ENCODE results near the gene ILK.

The ILK gene

GRCh38 chr11:6622261-6623171 is 18.9 kb downstream of the ILK start:
- DNase-seq, result no peak

GRCh38 chr11:6623391-6624363 is 20.1 kb downstream of the ILK start:
- DNase-seq, result no peak

GRCh38 chr11:6625156-6625831 is 21.7 kb downstream of the ILK start:
- no peak for DNase-seq

- no peak for DNase-seq
These were observed 22.4 kb downstream of the ILK start for GRCh38 chr11:6625832-6626420.

GRCh38 chr11:6626971-6627761 is 23.6 kb downstream of the ILK start:
- DNase-seq, result no peak

- peak; percentile 37 for DNase-seq
These were observed 24.2 kb downstream of the ILK start for GRCh38 chr11:6627762-6628241.

- no peak for DNase-seq
These were observed 25.0 kb downstream of the ILK start for GRCh38 chr11:6628526-6628925.

GRCh38 chr11:6629573-6629891 is 26.0 kb downstream of the ILK start:
- DNase-seq, result no peak

- DNase-seq, result no peak
These were observed 26.5 kb downstream of the ILK start for GRCh38 chr11:6629892-6630631.

- DNase-seq, result no peak
These were observed 27.2 kb downstream of the ILK start for GRCh38 chr11:6630632-6631291.

GRCh38 chr11:6631361-6631890 is 27.9 kb downstream of the ILK start:
- no peak for DNase-seq

- no peak for DNase-seq
These were observed 28.8 kb downstream of the ILK start for GRCh38 chr11:6632116-6633073.

- no peak for DNase-seq
These were observed 30.1 kb downstream of the ILK start for GRCh38 chr11:6633422-6634408.

- no peak for DNase-seq
These were observed 31.0 kb downstream of the ILK start for GRCh38 chr11:6634534-6634933.

- no peak for DNase-seq
These were observed 31.7 kb downstream of the ILK start for GRCh38 chr11:6635082-6635932.

- DNase-seq, result no peak
These were observed 32.9 kb downstream of the ILK start for GRCh38 chr11:6636480-6636879.

- no peak for DNase-seq
These were observed 34.3 kb downstream of the ILK start for GRCh38 chr11:6637871-6638270.
